GM19240 (cell line): ENCODE data around the gene TVP23A.
"Not testable (repeated sequence)": the region's sequence is repeated elsewhere in the genome, so short reads cannot be mapped to it uniquely, and the experiment has no call there.

Source experiments
- DNase-seq: peaks from one replicate; pipeline ENCODE4 v3.0.0; 2011; ENCODE audit warnings: low spot score; ENCODE audit not compliant: insufficient read length

TVP23A gene

GRCh38 chr16:10836174-10836853 lies 17.7 kb upstream of the TVP23A start:
- DNase-seq: no peak

GRCh38 chr16:10835281-10835931 lies 16.8 kb upstream of the TVP23A start:
- peak; percentile 43 for DNase-seq

GRCh38 chr16:10834766-10835165 lies 16.2 kb upstream of the TVP23A start:
- no peak for DNase-seq

- no peak for DNase-seq
These were observed 15.5 kb upstream of the TVP23A start for GRCh38 chr16:10834130-10834529.

GRCh38 chr16:10833271-10833670 lies 14.7 kb upstream of the TVP23A start:
- DNase-seq: no peak

- DNase-seq: no peak
These were observed 13.6 kb upstream of the TVP23A start for GRCh38 chr16:10831894-10832886.

GRCh38 chr16:10830240-10830639 lies 11.6 kb upstream of the TVP23A start:
- DNase-seq: not testable (repeated sequence)

- not testable (repeated sequence) for DNase-seq
These were observed 10.9 kb upstream of the TVP23A start for GRCh38 chr16:10829390-10830098.

- no peak for DNase-seq
These were observed 10.3 kb upstream of the TVP23A start for GRCh38 chr16:10828851-10829366.

- no peak for DNase-seq
These were observed 9.2 kb upstream of the TVP23A start for GRCh38 chr16:10827691-10828341.

- DNase-seq: no peak
These were observed 5.7 kb upstream of the TVP23A start for GRCh38 chr16:10824111-10824893.

- DNase-seq: no peak
These were observed 4.1 kb upstream of the TVP23A start for GRCh38 chr16:10822702-10823101.

GRCh38 chr16:10820546-10820945 lies 2.0 kb upstream of the TVP23A start:
- no peak for DNase-seq

- no peak for DNase-seq
These were observed 1.1 kb downstream of the TVP23A start for GRCh38 chr16:10817514-10817913.

GRCh38 chr16:10813099-10813455 lies 5.5 kb downstream of the TVP23A start:
- DNase-seq: no peak

GRCh38 chr16:10812312-10813098 lies 6.1 kb downstream of the TVP23A start:
- DNase-seq: peak; percentile 38

- DNase-seq: no peak
These were observed 8.9 kb downstream of the TVP23A start for GRCh38 chr16:10809706-10810105.

- no peak for DNase-seq
These were observed 9.7 kb downstream of the TVP23A start for GRCh38 chr16:10808850-10809249.

- DNase-seq: no peak
These were observed 10.4 kb downstream of the TVP23A start for GRCh38 chr16:10808218-10808617.
